Ovary (tissue), 3 donors: ENCODE measurements around the gene AMPH.

Experiments
- POLR2A ChIP-seq: fragments of 450-650 bp; IDR thresholded peaks from one replicate; pipeline ENCODE4 v1.6.1; 2017; ENCODE audit warnings: antibody characterized with exemption, mild to moderate bottlenecking, moderate library complexity
- TF ChIP-seq, protein P1 (sequence below), 3 donors: fragments of 450-650 bp in 2 of 3; fragments of 200-600 bp in 1 of 3; IDR thresholded peaks; one replicate each; pipeline versions ENCODE4 v1.5.1 to v1.8.0; 2016 to 2022; ENCODE audit warnings: antibody characterized with exemption in 3 of 3, mild to moderate bottlenecking in 1 of 3
- donor health status: DM: no; HTN: no; CAD: no.

DNA sequence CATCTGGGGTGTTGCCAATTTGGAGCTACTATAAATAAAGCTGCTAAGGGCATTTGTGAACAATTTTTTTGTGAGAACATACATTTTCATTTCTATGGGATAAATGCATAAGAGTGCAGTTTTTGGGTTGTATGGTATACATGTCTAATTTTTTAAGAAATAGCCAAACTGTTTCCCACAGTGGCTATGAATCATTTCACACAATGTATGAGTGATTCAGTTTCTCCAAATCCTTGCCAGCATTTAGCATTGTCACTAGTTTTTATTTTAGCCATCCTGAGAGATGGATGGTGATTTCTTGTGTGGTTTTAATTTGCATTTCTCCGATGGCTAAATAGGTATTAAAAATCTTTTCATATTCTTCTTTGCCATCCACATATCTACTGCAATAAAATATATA is 105.3 kb downstream of the AMPH start:
- TF ChIP-seq, protein P1, sequence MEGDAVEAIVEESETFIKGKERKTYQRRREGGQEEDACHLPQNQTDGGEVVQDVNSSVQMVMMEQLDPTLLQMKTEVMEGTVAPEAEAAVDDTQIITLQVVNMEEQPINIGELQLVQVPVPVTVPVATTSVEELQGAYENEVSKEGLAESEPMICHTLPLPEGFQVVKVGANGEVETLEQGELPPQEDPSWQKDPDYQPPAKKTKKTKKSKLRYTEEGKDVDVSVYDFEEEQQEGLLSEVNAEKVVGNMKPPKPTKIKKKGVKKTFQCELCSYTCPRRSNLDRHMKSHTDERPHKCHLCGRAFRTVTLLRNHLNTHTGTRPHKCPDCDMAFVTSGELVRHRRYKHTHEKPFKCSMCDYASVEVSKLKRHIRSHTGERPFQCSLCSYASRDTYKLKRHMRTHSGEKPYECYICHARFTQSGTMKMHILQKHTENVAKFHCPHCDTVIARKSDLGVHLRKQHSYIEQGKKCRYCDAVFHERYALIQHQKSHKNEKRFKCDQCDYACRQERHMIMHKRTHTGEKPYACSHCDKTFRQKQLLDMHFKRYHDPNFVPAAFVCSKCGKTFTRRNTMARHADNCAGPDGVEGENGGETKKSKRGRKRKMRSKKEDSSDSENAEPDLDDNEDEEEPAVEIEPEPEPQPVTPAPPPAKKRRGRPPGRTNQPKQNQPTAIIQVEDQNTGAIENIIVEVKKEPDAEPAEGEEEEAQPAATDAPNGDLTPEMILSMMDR (IDR thresholded peaks at IDR 0.05) = no peak
- no peak for TF ChIP-seq POLR2A
